Measurements from ENCODE around the gene ARGLU1. TPM values are rescaled to one million over a fixed set of nuclear protein-coding genes. Genes with fewer than 3 reads are reported as not detected.

ARGLU1 gene
- total RNA-seq, 1 donor from 2014 or later = 43.0 TPM

- DNase-seq (ENCODE audit: low read depth) = no peak
- TF ChIP-seq, protein P1, sequence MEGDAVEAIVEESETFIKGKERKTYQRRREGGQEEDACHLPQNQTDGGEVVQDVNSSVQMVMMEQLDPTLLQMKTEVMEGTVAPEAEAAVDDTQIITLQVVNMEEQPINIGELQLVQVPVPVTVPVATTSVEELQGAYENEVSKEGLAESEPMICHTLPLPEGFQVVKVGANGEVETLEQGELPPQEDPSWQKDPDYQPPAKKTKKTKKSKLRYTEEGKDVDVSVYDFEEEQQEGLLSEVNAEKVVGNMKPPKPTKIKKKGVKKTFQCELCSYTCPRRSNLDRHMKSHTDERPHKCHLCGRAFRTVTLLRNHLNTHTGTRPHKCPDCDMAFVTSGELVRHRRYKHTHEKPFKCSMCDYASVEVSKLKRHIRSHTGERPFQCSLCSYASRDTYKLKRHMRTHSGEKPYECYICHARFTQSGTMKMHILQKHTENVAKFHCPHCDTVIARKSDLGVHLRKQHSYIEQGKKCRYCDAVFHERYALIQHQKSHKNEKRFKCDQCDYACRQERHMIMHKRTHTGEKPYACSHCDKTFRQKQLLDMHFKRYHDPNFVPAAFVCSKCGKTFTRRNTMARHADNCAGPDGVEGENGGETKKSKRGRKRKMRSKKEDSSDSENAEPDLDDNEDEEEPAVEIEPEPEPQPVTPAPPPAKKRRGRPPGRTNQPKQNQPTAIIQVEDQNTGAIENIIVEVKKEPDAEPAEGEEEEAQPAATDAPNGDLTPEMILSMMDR (conservative IDR thresholded peaks at IDR 0.05; ENCODE audit: low read depth, low read length) = no peak
- no peak overlapping the region for H3K4me3 ChIP-seq (ENCODE audit: low read depth, low read length)
Measured at GRCh38 chr13:106496072-106496997, 71.6 kb downstream of the ARGLU1 start.

DNA sequence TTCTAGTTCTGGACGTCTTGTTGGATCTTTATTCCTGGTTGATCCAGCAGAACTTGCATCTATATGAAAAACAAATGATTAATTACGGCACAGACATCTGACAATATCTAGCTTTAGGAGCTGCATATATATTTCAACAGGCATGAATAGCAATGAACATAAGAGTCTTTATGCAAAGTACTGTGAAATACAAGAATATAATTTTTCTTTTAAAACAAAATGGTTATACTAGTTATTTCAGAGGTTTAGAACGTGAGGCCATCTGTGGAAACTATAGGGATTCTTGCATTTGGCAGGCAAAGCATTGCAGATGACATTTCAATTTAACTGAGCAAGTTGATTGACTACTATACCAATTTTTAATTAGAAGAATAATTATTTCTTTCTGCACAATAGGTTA lies 73.0 kb downstream of the ARGLU1 start:
- DNase-seq (ENCODE audit: low read depth) = no peak
- H3K4me3 ChIP-seq (ENCODE audit: low read depth, low read length) = no peak overlapping the region
- TF ChIP-seq, protein P1 (conservative IDR thresholded peaks at IDR 0.05; ENCODE audit: low read depth, low read length) = no peak

DNA sequence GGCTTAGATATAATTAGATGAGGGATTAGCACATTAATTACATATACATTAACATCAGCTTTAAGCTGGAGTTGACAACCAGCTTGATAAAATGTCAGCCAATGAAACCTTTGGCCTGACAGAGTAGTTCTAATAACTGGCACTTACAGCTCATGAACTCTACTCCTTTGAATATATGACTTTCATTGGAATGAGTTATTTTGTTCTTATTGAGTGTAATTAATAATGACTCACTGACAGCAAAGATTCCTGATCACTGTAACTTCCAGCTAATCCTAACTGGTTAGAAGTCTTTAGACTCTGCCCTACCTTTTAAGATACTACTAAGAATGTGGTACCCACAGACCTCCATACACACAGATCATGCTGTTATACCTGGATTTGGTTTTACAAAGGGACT lies 73.4 kb downstream of the ARGLU1 start:
- DNase-seq (ENCODE audit: low read depth) = no peak
- no peak overlapping the region for H3K4me3 ChIP-seq (ENCODE audit: low read depth, low read length)
- TF ChIP-seq, protein P1 (conservative IDR thresholded peaks at IDR 0.05; ENCODE audit: low read depth, low read length) = no peak

DNA sequence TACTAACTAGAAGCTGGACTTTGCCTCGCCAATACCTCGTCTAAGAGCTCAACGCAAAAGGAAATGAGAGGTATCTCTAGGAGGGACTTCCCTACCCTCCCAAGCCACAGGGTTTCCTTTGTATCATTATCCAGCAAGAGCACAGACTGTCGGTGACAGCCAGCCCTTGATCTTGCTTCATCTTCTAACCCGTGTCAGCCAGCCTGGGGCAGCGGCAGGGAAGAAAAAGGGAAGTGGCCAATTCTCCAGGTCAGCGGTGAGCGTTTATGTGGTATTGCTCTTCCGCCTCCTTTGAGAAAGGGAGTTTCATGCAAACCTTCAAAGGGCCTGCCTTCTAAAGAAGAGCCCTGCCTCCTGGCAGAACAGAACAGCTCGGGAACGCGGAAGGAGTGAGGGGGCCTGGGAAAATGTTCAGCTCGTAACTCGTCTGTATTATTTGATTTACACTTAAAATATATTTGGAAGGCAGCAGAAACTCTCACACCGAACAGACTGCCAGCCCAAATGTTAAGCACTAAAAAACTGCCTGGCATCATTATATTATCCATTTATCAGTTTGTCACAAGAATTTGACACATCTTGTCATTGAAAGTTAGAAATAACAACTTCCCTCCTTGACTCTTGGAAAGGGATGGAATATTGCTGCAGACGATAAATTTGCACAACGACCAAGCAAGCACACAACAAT lies 74.3 kb downstream of the ARGLU1 start:
- DNase-seq (ENCODE audit: low read depth) = no peak
- TF ChIP-seq, protein P1 (conservative IDR thresholded peaks at IDR 0.05; ENCODE audit: low read depth, low read length) = no peak

DNA sequence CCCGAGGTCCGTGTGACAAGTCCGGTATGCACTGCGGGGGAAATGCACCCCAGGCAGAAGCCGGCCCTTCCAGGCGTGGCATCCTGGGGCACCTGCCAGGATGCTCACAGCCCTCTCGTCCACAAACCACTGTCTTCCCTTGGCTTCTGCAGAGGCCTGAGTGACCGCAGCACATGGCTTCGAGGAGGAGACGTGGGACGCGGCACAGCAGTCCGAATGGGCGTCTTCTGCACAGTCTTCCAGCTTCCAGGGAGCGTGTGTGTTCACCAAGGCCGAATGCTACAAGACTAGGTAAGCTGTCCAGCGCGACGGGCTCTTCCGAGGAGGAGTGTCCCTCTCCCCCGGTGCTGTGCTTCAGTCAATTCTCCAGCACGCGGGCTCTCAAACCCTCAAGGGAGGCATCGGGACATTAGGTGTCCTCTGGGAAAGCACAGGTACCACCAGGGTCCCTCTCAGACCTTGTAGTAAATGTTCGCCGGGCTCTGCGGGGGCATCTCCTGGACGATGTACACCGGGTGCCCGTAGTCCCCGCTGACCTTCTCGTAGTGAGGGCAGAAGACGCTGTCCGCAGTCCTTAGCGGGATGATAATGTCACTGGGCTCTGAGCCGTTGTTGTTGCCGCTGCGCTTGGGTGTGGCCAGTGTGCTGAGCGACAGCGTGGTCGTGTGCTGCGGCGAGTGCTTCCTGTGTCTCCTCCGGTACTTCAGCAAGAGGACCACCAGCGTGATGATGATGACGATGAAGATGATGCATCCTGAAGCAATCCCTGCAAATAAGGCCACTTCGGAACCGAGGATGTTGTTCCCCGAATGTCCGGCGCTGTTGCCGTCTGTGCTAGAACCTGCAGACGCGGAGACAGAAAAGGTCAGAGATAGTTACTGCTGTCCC lies 75.1 kb downstream of the ARGLU1 start:
- DNase-seq (ENCODE audit: low read depth) = no peak
- TF ChIP-seq, protein P1 (conservative IDR thresholded peaks at IDR 0.05; ENCODE audit: low read depth, low read length) = no peak
- no peak overlapping the region for H3K4me3 ChIP-seq (ENCODE audit: low read depth, low read length)

More for the DNA sequence above, 74.3 kb downstream of the ARGLU1 start:
- H3K4me3 ChIP-seq (ENCODE audit: low read depth, low read length) = no peak overlapping the region

DNA sequence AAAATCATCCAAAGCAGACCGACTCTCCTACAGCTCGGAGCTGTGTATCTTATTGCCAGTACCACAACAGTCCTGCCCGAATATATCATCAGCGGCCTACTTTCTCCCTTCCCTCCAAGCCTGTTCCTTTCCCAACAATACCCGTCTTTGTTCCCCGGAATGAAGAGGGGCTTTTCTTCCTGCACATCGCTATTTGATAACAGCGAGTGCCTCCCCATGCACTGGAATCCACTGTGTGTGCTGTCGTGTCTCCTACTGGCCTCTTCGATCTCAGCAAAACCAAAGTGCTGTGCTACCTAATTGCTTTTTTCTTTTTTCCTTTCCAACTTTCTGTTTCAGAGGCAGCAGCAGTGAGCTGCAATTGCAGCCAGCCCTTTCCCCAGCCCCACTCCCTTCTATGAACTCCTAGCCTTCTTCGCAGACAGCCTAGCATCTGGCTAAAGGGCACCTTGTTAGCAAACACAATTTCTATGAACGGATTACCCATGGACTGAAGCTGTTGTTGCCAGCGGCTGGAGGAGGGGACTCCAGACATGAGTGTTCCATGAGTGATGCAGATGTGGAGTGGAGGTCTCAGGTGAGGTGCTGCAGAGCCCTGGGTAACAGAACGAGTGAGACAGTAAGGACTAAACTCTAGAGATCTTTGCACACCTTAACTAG lies 75.9 kb downstream of the ARGLU1 start:
- H3K4me3 ChIP-seq (ENCODE audit: low read depth, low read length) = no peak overlapping the region
- DNase-seq (ENCODE audit: low read depth) = no peak
- TF ChIP-seq, protein P1 (conservative IDR thresholded peaks at IDR 0.05; ENCODE audit: low read depth, low read length) = no peak
